PC-3 (cell line): ENCODE measurements around the gene ZNF534. TPM values are rescaled to one million over a fixed set of nuclear protein-coding genes. Genes with fewer than 3 reads are reported as not detected.
A peak's percentile ranks its signal among the peaks of the same experiment; 100 is the strongest.

Experiments
- ATAC-seq: fragments of 200-7000 bp; cut with Tn5 transposase; 2 replicates; pipeline ENCODE4 v1.9.1; 2020; ENCODE audit warnings: mild to moderate bottlenecking, moderate library complexity
- BruUV-seq: library from RNA; stranded (reverse); fragments of 400-500 nt; replicated peaks from 2 replicates; lab custom pipeline; 2021; lab: Mats Ljungman, UMichigan
- CTCF ChIA-PET: fragments of 300-600 bp; sonication (Branson Sonifier 250); formaldehyde crosslinking; loops from one replicate; lab custom pipeline; 2022; ENCODE audit warnings: antibody characterized with exemption; lab: Charles Lee
- POLR2A ChIA-PET: fragments of 300-600 bp; sonication (Branson Sonifier 250); formaldehyde crosslinking; loops from one replicate; lab custom pipeline; 2022; ENCODE audit warnings: antibody characterized with exemption; ENCODE audit not compliant: unreplicated experiment; lab: Charles Lee
- DNase-seq: peaks from one replicate; pipeline ENCODE4 v3.0.0-alpha.2; 2015
- H2AFZ ChIP-seq: fragments of 300-600 bp; sonication (generic); 2 replicates; pipeline ENCODE4 v1.6.0; 2016; ENCODE audit warnings: antibody characterized with exemption, low read length
- H3F3A ChIP-seq: fragments of 300-600 bp; sonication (generic); one replicate; pipeline ENCODE4 v1.6.0; 2017; ENCODE audit warnings: antibody characterized with exemption, low read length, control low read depth, mild to moderate bottlenecking; ENCODE audit not compliant: unreplicated experiment
- H3K27ac ChIP-seq: fragments of 300-600 bp; sonication (generic); 2 replicates; pipeline ENCODE4 v1.5.1; 2016; ENCODE audit warnings: mild to moderate bottlenecking, low read length
- H3K27me3 ChIP-seq: fragments of 300-600 bp; sonication (generic); 2 replicates; pipeline ENCODE4 v1.6.1; 2016; ENCODE audit warnings: low read length, mixed read lengths
- H3K36me3 ChIP-seq: fragments of 300-600 bp; sonication (generic); 2 replicates; pipeline ENCODE4 v1.6.1; 2016; ENCODE audit warnings: low read depth, mixed run types, low read length, mixed read lengths
- H3K4me1 ChIP-seq: fragments of 300-600 bp; sonication (generic); 2 replicates; pipeline ENCODE4 v1.5.1; 2016; ENCODE audit warnings: low read length; ENCODE audit not compliant: insufficient read depth
- H3K4me2 ChIP-seq: fragments of 300-600 bp; sonication (generic); 2 replicates; pipeline ENCODE4 v1.6.0; 2016; ENCODE audit warnings: low read length
- H3K4me3 ChIP-seq: fragments of 300-600 bp; sonication (generic); 2 replicates; pipeline ENCODE4 v1.5.1; 2016; ENCODE audit warnings: mild to moderate bottlenecking, low read length, mixed read lengths
- H3K79me2 ChIP-seq: fragments of 300-600 bp; sonication (generic); 2 replicates; pipeline ENCODE4 v1.6.1; 2017; ENCODE audit warnings: low read length, mixed read lengths
- H3K9ac ChIP-seq: fragments of 300-600 bp; sonication (generic); 2 replicates; pipeline ENCODE4 v1.6.0; 2016; ENCODE audit warnings: mild to moderate bottlenecking, low read length
- H3K9me2 ChIP-seq: fragments of 300-600 bp; sonication (generic); replicated peaks from 2 replicates; pipeline ENCODE4 v1.6.1; 2016; ENCODE audit warnings: mixed run types, low read length, mixed read lengths
- H3K9me3 ChIP-seq: fragments of 300-600 bp; sonication (generic); 2 replicates; pipeline ENCODE4 v1.6.1; 2016; ENCODE audit warnings: low read length, mixed read lengths
- H4K20me1 ChIP-seq: fragments of 300-600 bp; sonication (generic); 2 replicates; pipeline ENCODE4 v1.6.1; 2016; ENCODE audit warnings: low read length, mixed read lengths
- CTCF ChIP-seq: fragments of 300-600 bp; sonication (generic); conservative IDR thresholded peaks from 2 replicates; pipeline ENCODE4 v1.5.1; 2017; ENCODE audit warnings: antibody characterized with exemption, low read depth, mild to moderate bottlenecking, low read length
- EZH2 ChIP-seq: fragments of 300-600 bp; sonication (generic); IDR thresholded peaks from one replicate; pipeline ENCODE4 v1.6.1; 2017; ENCODE audit warnings: antibody characterized with exemption, mild to moderate bottlenecking, low read length; ENCODE audit not compliant: unreplicated experiment
- EZH2phosphoT487 ChIP-seq: fragments of 300-600 bp; sonication (generic); IDR thresholded peaks from 2 replicates; pipeline ENCODE4 v1.6.1; 2018; ENCODE audit warnings: mild to moderate bottlenecking, antibody characterized with exemption, low read length, borderline replicate concordance
- intact Hi-C: fragments of 100-400 bp; cut with micrococcal nuclease; formaldehyde crosslinking; loops from 2 replicates; pipeline ENCODE4 v1.9.0; 2023
- total RNA-seq: library from RNA; depleted of rRNA; stranded (reverse); fragments of >200 nt; gene quantifications from 2 replicates; pipeline ENCODE4 v1.2.3, GENCODE V29; 2014

Gene ZNF534
- total RNA-seq, 1 experiment from 2014 or later: not detected

DNA sequence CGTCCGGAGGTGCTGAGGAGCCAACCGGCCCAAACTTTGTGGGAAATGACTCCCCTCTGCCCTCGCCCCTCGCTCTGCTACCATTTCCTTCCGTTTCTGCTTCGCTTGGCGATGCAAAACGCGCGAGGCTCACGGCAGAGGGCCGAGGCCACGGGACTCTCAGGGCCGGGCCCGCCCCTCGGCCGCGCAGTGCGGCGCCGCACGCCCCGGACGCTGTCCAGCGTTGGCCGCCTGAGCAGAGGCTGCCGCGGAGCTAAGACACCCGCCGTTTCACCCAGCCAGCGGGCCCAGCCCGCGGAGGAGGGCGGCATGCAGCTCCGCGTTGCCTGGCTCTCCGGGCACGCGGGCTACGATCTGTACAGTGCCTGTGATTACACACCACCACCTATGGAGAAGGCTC lies 22.3 kb downstream of the ZNF534 start:
- Histone ChIP-seq H4K20me1 (no peaks in the 10 kb centered on the region), H3K9ac (no peak overlapping the region), H3K36me3 (0 out of 2 replicates have a peak, but pooled peaks cover 4% of the 10 kb centered on the region), H3F3A (no peaks in the 10 kb centered on the region), H3K4me3 (no peak overlapping the region), H3K27ac (no peak overlapping the region), H3K27me3 (no peaks in the 10 kb centered on the region), H3K4me2 (no peak overlapping the region), H2AFZ (no peak overlapping the region), H3K4me1 (no peaks in the 10 kb centered on the region), H3K79me2 (no peaks in the 10 kb centered on the region), H3K9me2 (no peaks in the 10 kb centered on the region), H3K9me3 (peaks cover 75% of the 10 kb centered on the region)
- DNase-seq (no peak), ATAC-seq (no peak)
- intact Hi-C loops: no loop called here
- ChIA-PET POLR2A (no interaction called here), CTCF (no interaction called here)
- BruUV-seq: no TSS peak
- TF ChIP-seq CTCF (no peak), EZH2 (no peak), EZH2phosphoT487 (no peak)

DNA sequence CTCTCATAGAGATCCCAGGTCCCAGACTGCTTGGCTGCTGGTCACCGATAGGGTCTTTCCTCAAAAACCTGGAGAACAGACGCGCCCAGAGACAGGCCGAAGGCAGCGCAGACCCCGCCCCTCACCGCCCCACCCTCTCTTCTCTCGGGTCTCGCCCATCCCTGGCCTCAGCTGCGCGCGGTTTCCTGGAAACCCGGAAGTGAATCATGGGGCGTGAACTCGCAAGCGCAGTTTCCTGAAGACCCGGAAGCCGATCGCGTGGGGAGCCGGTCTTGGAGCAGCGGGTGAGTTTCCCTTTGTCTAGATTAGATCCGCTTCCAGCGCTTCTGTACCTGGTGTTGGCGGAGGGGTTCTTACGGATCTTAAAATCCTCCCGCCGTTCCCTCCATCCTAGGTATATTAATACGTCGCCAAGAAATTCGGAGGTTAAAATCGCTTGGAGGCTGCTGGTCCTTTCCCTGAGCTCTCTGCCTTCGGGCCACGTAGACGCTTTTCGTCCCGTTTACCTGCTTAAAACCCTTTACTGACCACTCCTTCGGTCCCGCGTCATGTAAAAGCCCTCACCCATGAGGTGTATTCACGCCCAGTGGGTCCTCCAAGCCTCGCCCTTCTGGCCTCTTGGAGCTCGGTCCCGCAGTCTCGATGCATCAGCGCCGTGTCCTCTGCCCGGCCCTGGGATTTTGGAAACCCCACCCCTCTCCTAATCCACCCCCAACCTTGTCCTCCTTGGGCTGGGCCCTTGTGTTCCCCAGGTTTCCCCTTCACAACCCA lies 24.6 kb downstream of the ZNF534 start, which contains the start of gene ZNF578:
ZNF578 (plus strand) TSS at position 230 of the 771 bp plus-strand sequence. CDS start 48,293 bp downstream, outside the sequence.
- Histone ChIP-seq H3K9me3 (peaks cover 70% of the 10 kb centered on the region), H4K20me1 (no peaks in the 10 kb centered on the region), H3F3A (no peaks in the 10 kb centered on the region), H3K4me1 (no peaks in the 10 kb centered on the region), H3K9ac (no peak within 1 kb of the TSS), H2AFZ (no peak within 1 kb of the TSS), H3K4me3 (no peak within 1 kb of the TSS), H3K27ac (no peak within 1 kb of the TSS), H3K79me2 (no peaks in the 10 kb centered on the region), H3K4me2 (no peak within 1 kb of the TSS), H3K27me3 (no peaks in the 10 kb centered on the region), H3K9me2 (no peaks in the 10 kb centered on the region), H3K36me3 (no peaks in the 10 kb centered on the region)
- intact Hi-C loops: no loop called here
- TF ChIP-seq EZH2phosphoT487 (no peak), CTCF (no peak)
- ChIA-PET POLR2A (no interaction called here), CTCF (no interaction called here)
- ATAC-seq (no peak), DNase-seq (no peak)
- no TSS peak for BruUV-seq

DNA sequence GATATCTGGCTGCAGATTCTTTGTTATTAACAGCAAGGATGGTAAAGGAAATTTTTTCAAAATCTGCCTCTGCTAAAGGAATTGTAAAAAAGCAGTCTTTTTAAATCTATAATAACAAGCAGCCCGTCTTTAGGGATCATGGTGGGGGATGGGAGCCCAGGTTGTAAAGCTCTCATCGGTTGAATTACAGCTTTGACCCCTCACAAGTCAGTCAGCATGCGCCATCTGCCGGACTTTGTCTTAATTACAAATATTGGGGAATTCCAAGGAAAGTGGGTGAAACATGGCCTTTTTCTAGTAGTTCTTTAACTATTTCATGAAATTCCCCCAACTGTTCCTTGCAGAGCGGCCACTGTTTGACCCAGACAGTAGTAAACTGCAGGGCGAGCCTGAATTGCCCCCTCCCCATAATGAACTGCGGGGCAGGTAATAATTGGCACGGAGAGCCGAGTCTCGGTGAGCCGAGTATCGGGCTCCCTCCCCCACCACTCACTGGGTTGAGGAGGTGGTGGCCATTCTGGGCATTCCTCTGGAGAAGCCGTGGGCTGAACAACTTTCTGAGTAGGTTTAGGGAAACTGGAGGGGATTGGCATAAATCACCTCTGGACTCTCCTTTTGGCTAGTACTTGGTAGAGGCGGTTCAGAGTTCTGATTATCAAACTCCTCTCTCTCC lies 36.0 kb downstream of the ZNF534 start:
- intact Hi-C loops: no loop called here

More for the DNA sequence above, 36.0 kb downstream of the ZNF534 start:
- Histone ChIP-seq H3K79me2 (no peaks in the 10 kb centered on the region), H3K4me3 (no peak overlapping the region), H3K9ac (no peak overlapping the region), H3K27me3 (no peaks in the 10 kb centered on the region), H3K4me1 (no peaks in the 10 kb centered on the region), H3K9me2 (no peaks in the 10 kb centered on the region), H3K9me3 (peaks cover 87% of the 10 kb centered on the region), H2AFZ (no peak overlapping the region), H3K27ac (no peak overlapping the region), H3F3A (no peaks in the 10 kb centered on the region), H3K36me3 (peaks cover 10% of the 10 kb centered on the region; the same call in 1 of the 2 replicates), H4K20me1 (no peaks in the 10 kb centered on the region), H3K4me2 (no peak overlapping the region)
- ATAC-seq: no peak
- no TSS peak for BruUV-seq
- TF ChIP-seq CTCF (peak; percentile 28; the same call in 1 of the 2 replicates), EZH2phosphoT487 (no peak), EZH2 (no peak)
- ChIA-PET CTCF (no interaction called here), POLR2A (no interaction called here)
- DNase-seq: no peak
